NCI-H2227 treated with DMSO at 0.1 percent for 48 hours (cell line): ENCODE data around the gene CD47.

Source experiments
- DNase-seq: peaks from one replicate; lab custom pipeline; 2025; lab: John Stamatoyannopoulos, UW

Gene CD47

GRCh38 chr3:108013141-108014055 is 77.4 kb downstream of the CD47 start:
- DNase-seq = no peak

DNA sequence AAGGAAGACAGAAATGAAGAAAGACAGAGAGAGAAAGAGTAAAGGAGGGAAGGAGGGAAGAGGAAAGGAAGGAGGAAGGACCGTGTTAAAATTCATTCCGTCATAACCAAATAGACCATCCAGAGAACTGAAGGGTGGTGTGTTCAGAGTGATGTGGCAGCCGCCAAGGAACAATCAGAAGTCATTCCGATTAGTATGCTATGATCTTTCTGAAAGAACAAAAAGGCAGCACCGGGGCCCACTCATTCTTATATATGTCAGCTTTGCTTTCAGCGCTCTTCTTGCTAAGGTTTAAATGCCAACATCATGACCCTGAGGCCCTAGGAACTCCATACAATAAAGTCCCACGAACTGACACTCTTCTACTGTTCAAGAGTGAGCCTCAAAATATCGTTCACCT is 78.5 kb downstream of the CD47 start:
- DNase-seq = no peak

- DNase-seq = no peak
These were observed 79.2 kb downstream of the CD47 start for GRCh38 chr3:108011616-108012015.

DNA sequence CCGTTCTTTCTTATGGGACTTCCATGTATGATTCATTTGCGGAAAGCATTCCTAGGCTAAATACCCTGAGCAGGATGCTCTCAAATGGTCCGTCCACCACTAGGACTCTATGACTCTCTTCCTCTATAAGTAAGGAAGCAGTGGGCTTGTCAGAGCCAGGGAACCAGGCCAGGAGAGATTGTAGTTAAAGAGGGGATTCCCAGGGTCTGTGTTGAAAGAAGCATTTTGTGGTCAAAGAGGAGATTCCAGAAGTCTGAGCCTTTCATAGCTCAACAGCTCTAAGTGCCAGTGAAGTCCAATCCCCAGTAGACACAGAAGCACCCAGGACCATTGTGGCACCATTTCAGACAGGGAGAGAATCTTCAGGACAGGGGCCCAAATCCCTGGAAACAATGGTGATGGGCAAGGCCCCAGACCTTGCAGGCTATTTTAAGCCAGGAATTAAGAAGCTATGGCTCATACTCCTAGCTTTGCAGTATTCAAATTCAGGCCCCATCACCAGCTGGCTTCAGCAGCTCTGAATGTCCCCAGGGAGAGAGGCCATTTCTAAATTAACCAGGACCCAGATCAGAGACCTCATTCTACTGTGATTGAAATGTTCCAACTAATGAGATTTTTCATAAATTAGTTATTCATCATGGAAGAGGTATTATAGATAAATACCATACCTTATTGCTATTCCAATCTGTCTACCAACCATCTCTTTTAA is 81.7 kb downstream of the CD47 start:
- DNase-seq = no peak

DNA sequence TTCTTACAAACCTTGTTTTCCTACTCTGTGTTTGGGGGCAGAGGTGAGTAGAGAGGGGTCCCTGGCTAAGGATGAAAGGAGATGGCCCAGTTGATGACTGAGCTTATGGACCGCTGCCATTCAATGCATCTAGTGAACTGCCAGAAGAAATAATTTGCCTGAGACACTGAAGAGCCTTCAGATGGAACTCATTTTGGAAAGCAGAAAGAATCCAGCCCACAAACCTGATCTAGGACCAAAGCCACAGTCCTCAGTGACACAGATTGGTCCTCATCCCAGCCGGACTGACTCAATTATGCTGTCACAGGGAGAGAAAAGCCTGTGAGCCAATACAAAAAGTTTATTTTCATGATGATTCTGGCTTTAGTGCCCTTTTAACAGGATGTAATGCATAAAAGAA is 82.7 kb downstream of the CD47 start:
- no peak for DNase-seq

DNA sequence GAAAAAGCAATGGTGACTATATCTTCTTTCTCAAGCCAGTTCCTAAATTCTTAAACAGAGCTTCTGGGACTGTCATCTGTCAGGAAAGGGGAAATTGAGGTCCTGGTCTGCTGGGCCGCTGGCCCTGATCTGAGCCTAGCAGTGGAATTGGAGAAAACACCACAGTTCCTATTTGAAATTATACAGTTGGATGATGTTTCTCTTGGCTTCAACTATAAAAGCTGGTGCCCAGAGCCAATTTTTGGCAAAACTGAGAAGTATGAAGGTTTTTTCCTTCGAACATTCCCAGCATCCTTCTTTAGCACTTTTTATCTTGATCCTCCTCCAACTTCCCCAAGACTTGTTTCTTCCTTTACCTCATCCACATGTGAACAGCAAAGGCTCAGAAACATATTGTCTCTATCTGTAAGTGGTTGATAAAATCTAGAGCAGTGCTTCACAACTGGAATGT is 83.9 kb downstream of the CD47 start:
- DNase-seq = no peak

DNA sequence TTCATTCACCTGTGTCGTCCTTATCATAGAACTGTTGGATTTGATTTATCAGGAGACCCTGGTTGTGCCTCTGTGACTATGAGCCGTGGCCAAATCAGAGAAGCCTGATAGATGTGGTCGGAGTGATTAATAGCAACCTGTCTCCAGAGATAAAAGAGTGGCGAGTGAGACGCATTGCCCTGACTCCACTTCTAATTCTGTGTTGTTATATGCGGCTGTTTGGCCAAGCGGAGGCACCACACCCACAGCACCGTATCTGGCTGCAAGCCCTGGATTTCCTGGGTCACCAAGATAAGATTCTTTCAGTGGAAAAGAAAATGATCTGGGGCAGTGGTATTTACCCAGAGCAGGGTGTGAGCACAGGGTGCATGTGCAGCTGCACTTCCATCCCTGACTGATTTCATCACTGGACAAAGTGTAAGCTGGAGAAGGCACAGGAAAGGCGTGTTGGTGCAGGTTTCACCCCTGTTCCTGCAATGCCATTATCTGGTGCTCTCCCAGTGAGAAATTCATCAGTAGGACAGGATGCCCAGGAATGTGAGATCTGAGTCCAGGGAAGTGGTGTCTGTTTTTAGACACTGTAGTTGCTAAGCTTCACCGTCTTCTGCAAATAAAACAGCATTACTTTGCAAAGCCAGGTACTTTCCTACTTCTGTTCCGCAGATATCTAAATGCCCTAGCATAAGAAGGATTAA is 84.6 kb downstream of the CD47 start:
- DNase-seq = no peak

DNA sequence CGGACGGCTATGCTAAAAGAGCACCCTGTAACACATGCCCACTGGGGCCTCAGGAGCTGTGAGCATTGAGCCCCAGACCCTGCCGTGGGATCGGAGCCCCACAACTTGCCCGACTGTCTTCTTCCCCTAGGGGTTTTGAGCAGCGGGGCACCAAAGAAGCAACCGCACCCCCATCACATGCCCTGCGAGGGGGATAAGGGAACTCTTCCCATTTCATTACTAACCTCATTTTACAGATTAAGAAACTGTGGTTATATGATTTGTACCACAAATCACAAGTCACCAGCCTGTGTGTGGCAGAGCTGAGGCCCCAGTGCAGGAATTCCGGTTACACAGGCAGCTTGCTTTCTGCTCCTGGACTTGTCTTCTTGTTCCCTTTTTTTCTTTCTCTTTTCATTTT is 86.2 kb downstream of the CD47 start:
- DNase-seq = no peak

DNA sequence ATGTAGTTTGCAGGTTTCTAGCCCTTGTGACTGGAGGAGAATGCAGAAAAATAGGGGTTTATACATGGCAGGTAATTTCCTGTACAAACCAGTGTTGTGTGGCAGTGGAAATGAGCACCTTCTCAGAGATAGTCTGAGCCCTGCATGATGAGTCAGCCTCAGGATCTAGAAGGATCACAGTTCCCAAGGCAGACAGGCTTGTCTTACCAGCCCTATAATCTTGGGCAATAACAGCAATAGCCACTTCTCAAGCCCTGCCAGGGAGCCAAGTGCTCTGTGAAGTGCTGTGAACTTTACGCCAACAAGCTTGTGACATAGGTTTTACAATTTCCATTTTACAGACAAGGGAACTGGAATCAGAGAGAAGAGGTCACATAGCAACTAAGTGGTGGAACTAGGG is 89.4 kb downstream of the CD47 start:
- no peak for DNase-seq

GRCh38 chr3:107999215-107999775 is 91.5 kb downstream of the CD47 start:
- DNase-seq = no peak

DNA sequence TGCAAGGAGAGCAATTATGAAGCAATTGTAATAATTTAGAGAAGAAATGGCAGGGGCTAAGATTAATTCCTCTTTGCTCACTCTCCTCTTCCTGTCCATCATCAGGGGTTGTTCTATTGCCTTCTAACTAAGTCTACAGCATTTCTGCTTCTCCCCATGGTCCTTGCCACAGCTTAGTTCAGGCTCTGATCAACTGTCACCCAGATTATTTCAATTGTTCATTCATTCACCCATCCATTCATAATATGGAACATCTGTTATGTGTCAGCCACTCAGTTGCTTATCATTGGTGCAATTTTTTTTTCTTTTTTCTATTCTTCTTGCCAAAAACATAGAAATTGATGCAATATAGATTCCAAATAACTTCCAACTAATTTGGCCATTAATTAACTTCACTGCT is 93.2 kb downstream of the CD47 start:
- no peak for DNase-seq

DNA sequence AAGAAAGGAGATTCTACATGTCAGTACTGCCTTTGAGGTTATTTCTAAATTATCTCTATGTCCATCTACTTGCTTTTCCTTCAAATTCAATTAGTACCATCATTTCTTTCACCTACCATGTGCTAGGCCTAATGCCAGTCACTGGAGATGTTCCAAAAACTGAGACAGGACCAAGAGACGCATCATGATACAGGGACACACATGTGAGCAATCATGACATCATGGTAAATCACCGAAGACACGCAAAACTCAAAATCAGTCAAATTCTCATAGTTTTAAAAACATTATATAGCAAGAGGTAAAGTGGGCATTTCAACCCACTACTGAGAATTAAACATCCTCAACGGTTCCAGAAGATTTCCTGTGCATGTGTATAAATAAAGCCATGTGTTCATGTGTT is 95.0 kb downstream of the CD47 start:
- DNase-seq = no peak

GRCh38 chr3:107994956-107995715 is 95.7 kb downstream of the CD47 start:
- no peak for DNase-seq

DNA sequence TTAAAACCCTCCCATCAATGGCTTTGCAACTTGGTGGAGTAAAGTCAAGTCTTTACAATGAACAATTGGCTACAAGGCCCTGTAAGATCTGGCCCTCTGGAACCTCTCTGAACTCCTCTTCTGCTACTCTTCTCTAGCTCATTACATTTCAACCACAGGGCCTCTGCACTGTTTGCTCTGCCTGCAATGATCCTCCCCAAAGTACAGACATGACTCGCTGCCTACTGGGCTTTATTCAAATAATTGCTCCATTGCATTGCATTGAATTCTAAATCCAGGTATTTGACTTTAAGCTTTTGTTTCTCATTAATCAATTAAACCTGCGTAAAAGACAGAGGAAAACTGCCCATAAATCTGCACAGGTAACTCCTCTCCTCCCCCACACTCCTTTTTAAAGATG is 96.7 kb downstream of the CD47 start:
- no peak for DNase-seq

DNA sequence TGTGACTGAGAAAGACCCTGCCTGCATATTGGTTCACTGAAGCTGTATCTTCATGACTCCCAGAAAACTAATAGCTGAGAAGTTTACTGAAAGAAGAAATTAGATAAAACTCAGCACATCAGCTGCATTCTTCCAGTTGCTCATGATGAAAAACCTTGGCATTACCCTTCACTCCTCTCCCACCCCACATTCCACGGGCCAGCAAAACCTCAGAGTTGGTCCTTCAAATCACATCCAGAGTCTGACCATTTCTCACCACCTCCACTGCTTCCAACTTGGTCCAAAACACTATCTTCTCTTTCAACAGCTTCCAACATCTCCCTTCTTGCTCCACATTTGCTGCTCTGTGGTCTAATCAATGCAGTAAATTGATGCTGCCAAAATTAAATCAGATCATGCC is 97.1 kb downstream of the CD47 start:
- DNase-seq = no peak
